Gastroesophageal sphincter (tissue), 4 donors: ENCODE data around the gene ZHX3. TPM values are rescaled to one million over a fixed set of nuclear protein-coding genes. Genes with fewer than 3 reads are reported as not detected.

Source experiments
- ATAC-seq: fragments of 150-250 bp; one replicate; pipeline ENCODE4 v1.9.1; 2016; ENCODE audit warnings: mild to moderate bottlenecking, moderate library complexity
- H3K27ac ChIP-seq, 4 donors: fragments of 200-600 bp; sonication (generic) in 3 of 4; 1 replicate in 3 of 4; 2 replicates in 1 of 4; pipeline ENCODE4 v1.5.1; 2016 to 2019
- H3K27me3 ChIP-seq: fragments of 200-600 bp; sonication (generic); one replicate; pipeline ENCODE4 v1.5.1; 2019
- H3K36me3 ChIP-seq, 2 donors: fragments of 200-600 bp; sonication (generic); one replicate each; pipeline ENCODE4 v1.5.1; 2019; ENCODE audit warnings: control low read depth in 1 of 2
- H3K4me1 ChIP-seq, 3 donors: fragments of 200-600 bp; sonication (generic); 1 replicate in 2 of 3; 2 replicates in 1 of 3; pipeline ENCODE4 v1.5.1; 2016 to 2019; ENCODE audit warnings: control low read depth in 2 of 3
- H3K4me3 ChIP-seq, 2 donors: fragments of 200-600 bp; sonication (generic); one replicate each; pipeline ENCODE4 v1.5.1; 2019; ENCODE audit warnings: mild to moderate bottlenecking in 1 of 2, moderate library complexity in 1 of 2
- H3K9me3 ChIP-seq, 3 donors: fragments of 200-600 bp; sonication (generic); one replicate each; pipeline ENCODE4 v1.5.1; 2017 to 2019; ENCODE audit warnings: control low read depth in 2 of 3
- CTCF ChIP-seq, 4 experiments: fragments of 200-600 bp in 2 of 4; fragments of 450-650 bp in 2 of 4; sonication (generic) in 1 of 4; IDR thresholded peaks; one replicate each; pipeline ENCODE4 v1.5.1; 2017 to 2019; ENCODE audit warnings: antibody characterized with exemption in 4 of 4, mild to moderate bottlenecking in 2 of 4, moderate library complexity in 2 of 4
- EP300 ChIP-seq: sonication (generic); formaldehyde crosslinking; IDR thresholded peaks from one replicate; pipeline ENCODE4 v1.6.1; 2017; ENCODE audit warnings: antibody characterized with exemption, mild to moderate bottlenecking
- POLR2A ChIP-seq, 2 donors: fragments of 450-650 bp; IDR thresholded peaks; one replicate each; pipeline ENCODE4 v1.6.1; 2017; ENCODE audit warnings: antibody characterized with exemption in 2 of 2, mild to moderate bottlenecking in 2 of 2, moderate library complexity in 1 of 2
- POLR2AphosphoS5 ChIP-seq: sonication (generic); formaldehyde crosslinking; IDR thresholded peaks from one replicate; pipeline ENCODE4 v1.6.1; 2017; ENCODE audit warnings: antibody characterized with exemption
- WGBS, 2 donors: methylation state at CpG; one replicate each; pipeline ENCODE4 v1.1.5; 2018; ENCODE audit warnings: low coverage in 1 of 2; 5-methylcytosine and 5-hydroxymethylcytosine counted together
- total RNA-seq, 4 donors: library from RNA; depleted of rRNA; stranded (reverse); fragments of >200 nt; gene quantifications; one replicate each; pipeline ENCODE4 v1.1.0, GENCODE V29; 2016

Gene ZHX3
- total RNA-seq, 4 donors from 2014 or later, result 121 to 183 (median 155) TPM

- Histone ChIP-seq H3K27ac (no peak overlapping the region), H3K4me1 (no peaks in the 10 kb centered on the region), H3K4me3 (no peak overlapping the region), H3K36me3 (peaks cover 0 to 52% of the 10 kb centered on the region in 2 donors), H3K27me3 (no peaks in the 10 kb centered on the region), H3K9me3 (no peaks in the 10 kb centered on the region)
- 69 to 86% methylated on average over 3 to 7 of the region's 13 CpGs for WGBS, 2 donors
- TF ChIP-seq POLR2A (IDR thresholded peaks at IDR 0.05) (no peak), EP300 (no peak), CTCF (IDR thresholded peaks at IDR 0.05) (no peak), POLR2AphosphoS5 (no peak)
- ATAC-seq, result no peak
These were observed 30.2 kb upstream of the ZHX3 start for GRCh38 chr20:41347523-41348429.

- Histone ChIP-seq H3K4me1 (peaks cover 0 to 19% (median 3%) of the 10 kb centered on the region in 3 donors), H3K4me3 (no peak overlapping the region), H3K36me3 (peaks cover 0 to 36% of the 10 kb centered on the region in 2 donors), H3K9me3 (no peaks in the 10 kb centered on the region), H3K27me3 (no peaks in the 10 kb centered on the region), H3K27ac (no peak overlapping the region)
- no peak for ATAC-seq
- 95% methylated on average over 4 of the region's 17 CpGs; no CpG with 5 or more reads in 1 of the 2 donors for WGBS, 2 donors
- TF ChIP-seq POLR2AphosphoS5 (no peak), EP300 (no peak), CTCF (IDR thresholded peaks at IDR 0.05) (no peak), POLR2A (IDR thresholded peaks at IDR 0.05) (no peak)
These were observed 28.2 kb upstream of the ZHX3 start for GRCh38 chr20:41345729-41346067.

GRCh38 chr20:41344938-41345728 is 27.6 kb upstream of the ZHX3 start:
- Histone ChIP-seq H3K27me3 (no peaks in the 10 kb centered on the region), H3K27ac (no peak overlapping the region)

GRCh38 chr20:41344477-41344876 is 26.9 kb upstream of the ZHX3 start:
- no CpG with 5 or more reads among the region's 4 CpGs for WGBS, 2 donors
- peaks cover 0 to 24% of the 10 kb centered on the region in 2 donors for H3K36me3 ChIP-seq
- no peak for ATAC-seq
- TF ChIP-seq EP300, result no peak
- TF ChIP-seq POLR2AphosphoS5, result no peak
- no peak for TF ChIP-seq POLR2A (IDR thresholded peaks at IDR 0.05)
- TF ChIP-seq CTCF (IDR thresholded peaks at IDR 0.05), result no peak
- H3K27me3 ChIP-seq, result no peaks in the 10 kb centered on the region
- no peak overlapping the region for H3K4me3 ChIP-seq
- no peak overlapping the region for H3K27ac ChIP-seq
- H3K4me1 ChIP-seq, result peaks cover 0 to 31% (median 15%) of the 10 kb centered on the region in 3 donors
- no peaks in the 10 kb centered on the region for H3K9me3 ChIP-seq

More at GRCh38 chr20:41344938-41345728, 27.6 kb upstream of the ZHX3 start:
- Histone ChIP-seq H3K4me1 (peaks cover 0 to 25% (median 9%) of the 10 kb centered on the region in 3 donors), H3K36me3 (peaks cover 0 to 31% of the 10 kb centered on the region in 2 donors), H3K9me3 (no peaks in the 10 kb centered on the region), H3K4me3 (no peak overlapping the region)
- TF ChIP-seq POLR2A (IDR thresholded peaks at IDR 0.05), result no peak
- TF ChIP-seq CTCF (IDR thresholded peaks at IDR 0.05), result no peak
- TF ChIP-seq EP300, result no peak
- TF ChIP-seq POLR2AphosphoS5, result no peak
- no peak for ATAC-seq
- 93 to 94% methylated on average over 3 to 7 of the region's 11 CpGs for WGBS, 2 donors
